GM21447 (cell line): Measurements from ENCODE around the gene E2F1.
"Not testable (repeated sequence)": the region's sequence is repeated elsewhere in the genome, so short reads cannot be mapped to it uniquely, and the experiment has no call there.

Experiments
- ATAC-seq: cut with Tn5 transposase; IDR thresholded peaks from one replicate; pipeline ENCODE4 v1.9.1; 2021; ENCODE audit not compliant: unreplicated experiment

E2F1 gene

GRCh38 chr20:33659341-33660034 lies 26.7 kb downstream of the E2F1 start:
- no peak for ATAC-seq

DNA sequence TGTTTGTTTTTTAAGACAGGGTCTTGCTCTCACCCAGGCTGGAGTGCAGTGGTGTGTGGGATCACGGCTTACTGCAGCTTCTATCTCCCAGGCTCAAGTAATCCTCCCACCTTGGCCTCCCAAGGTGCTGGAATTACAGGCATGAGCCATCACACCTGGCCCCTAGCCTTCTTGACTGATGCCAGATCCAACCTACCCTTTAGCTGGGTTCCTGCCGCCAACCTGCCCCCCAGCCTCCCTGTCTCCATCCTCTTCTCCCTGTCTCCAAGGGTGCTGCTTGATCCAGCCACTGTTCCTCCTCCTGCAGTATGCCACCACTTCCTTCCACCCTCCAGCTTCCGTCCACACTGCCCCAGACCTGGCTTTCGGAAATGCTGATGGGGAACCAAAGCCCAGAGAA lies 27.3 kb downstream of the E2F1 start:
- no peak for ATAC-seq

DNA sequence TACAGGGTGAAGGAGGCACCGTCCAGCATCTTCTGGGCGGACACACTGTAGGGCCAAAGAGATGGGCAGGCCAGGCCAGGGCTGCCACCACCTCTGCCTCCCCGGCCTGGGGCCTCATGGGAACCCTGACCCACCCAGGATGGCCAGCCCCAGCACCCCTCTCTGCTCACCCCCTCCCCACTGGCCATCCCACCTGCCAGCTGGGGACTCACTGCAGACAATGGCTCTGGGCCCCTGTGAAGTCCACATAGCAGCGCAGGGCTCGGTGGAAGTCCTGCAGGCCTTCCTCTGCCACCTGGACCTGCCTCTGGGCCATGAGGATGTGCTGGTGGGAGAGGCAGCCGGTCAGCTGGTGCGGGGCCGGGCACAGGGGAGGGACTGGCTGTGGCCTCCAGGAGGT lies 27.7 kb downstream of the E2F1 start:
- ATAC-seq = no peak

DNA sequence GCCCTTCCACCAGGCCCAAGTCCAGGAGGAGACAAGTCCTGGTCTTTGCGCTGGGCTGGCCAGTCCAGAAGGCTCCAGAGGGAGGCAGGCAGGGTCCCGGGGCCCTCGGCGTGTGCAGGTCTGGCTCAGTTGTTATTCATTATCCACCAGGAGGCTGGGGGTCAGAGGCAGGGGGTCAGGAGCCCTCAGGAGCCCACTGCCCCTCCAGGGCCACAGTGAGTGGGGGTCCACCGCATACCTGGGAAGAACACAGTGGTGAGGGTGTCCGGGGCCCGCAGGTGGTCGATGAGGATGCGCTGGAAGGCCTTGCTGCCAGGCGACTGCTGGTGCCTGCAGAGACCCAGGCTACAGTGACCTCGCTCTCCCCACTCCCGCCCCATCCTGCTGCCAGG lies 28.5 kb downstream of the E2F1 start:
- no peak for ATAC-seq

GRCh38 chr20:33656783-33657703 lies 29.1 kb downstream of the E2F1 start:
- ATAC-seq = no peak

DNA sequence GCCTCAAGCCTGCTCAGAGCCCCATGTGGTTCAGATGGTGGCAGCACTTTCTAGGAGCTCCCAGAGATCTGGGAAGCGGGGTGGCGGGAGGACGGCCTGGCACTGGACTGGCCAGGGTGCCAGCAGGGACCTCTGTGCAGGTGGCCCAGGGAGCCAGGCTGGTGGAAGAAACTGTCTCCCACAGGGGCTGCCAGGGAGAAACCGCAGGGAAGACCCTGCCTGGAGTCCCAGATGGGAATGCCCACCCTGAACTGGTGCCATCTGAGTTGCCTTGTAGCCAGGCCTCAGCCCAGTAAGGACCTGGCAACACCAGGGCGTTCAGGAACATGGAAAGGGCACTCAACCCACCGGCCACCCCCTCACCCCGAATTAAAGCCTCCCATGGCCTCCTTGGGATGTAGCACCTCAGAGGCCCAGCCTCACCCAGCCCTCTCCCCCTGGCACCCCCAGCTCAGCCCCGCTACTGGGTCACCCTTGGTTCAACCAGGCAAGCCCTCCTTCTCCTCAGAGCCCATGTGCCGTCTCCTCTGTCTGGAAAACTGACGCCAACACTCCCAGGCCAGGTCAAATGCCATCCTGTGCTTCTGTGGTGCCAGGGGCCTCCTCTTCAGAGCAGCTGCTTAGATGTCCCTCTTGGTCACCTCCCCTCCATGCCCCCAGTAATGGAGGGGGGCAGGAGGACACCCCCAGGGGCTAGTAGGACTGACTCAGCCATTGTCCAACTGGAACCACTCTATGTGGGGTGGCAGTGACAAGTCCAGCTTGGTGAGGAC lies 30.0 kb downstream of the E2F1 start:
- ATAC-seq = no peak

- no peak for ATAC-seq
These were observed 31.0 kb downstream of the E2F1 start for GRCh38 chr20:33655164-33655563.

DNA sequence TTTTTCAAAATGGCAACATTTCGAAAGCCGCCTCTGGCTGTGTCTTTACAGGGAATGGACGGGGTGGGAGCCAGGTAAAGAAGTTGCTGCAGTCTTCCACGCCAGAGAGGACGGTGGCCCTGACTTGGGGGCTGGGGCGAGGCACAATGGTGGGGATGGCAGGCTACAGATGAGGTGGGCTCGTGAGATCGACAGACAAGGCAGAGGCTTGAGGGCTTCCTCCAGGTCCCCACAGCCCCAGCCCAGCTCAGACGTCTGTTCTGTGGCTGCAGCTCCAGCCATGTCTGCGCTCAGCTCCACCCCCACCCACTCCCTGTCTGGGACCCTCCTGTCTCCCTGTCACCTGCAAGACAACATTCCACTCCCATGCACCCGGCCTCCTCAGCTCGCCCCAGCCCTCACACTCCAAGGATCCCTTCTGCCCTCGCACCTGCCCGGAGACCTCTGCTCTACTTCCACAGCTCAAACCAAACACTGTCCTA lies 31.5 kb downstream of the E2F1 start:
- no peak for ATAC-seq

DNA sequence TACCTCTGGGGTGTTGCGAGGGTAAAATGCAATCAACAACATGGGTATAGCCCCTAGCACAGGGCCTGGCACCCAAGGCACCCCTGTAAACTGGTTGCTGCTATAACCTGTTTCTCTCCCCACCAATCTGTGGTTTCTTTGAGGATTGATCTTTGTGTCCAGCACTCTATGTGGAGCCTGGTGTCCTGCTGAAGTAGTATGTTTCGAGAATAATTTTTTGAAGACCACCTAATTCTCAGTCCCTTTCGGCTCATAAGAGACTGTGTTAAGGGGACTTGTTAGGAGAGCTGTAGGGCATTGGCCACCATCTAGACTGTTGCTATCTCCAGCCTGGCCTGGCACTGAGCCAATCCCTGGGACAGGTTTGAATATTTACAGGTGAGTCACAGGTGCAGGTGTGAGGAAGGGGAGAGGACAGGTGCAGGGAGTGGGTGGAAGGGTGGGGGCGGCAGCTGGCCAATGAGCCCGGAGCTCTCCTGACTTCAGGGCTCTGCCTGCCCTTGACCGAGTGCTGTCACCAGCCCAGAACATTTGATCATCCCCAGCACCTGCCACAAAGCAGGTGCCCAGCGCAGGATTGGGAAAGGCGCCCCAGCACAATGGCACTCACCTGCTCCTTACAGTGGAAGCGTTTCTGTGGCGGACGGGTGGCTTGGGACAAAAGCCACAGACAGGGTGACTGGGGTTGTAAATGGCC lies 32.1 kb downstream of the E2F1 start:
- ATAC-seq = no peak

- no peak for ATAC-seq
These were observed 32.8 kb downstream of the E2F1 start for GRCh38 chr20:33653218-33653899.

DNA sequence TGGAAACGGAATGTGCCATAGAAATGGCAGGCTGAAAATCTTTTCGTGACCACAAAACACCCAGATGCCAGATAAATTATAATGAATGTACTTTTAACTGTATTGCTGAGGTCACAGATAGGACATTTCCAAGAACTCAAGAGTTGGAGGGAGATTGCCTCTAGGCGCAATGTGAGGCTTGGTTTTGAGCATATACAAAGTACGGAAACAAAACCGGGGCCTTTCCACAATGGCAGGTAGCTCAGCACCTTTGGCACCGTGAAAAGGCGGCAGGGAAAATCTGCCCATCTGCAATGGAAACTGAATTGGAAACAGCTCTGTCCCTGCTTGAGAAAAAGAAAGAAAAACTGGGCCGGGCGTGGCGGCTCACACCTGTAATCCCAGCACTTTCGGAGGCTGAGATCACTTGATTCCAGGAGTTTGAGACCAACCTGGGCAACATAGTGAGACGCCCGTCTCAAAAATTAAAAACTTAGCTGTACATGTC lies 34.6 kb downstream of the E2F1 start:
- ATAC-seq = no peak

DNA sequence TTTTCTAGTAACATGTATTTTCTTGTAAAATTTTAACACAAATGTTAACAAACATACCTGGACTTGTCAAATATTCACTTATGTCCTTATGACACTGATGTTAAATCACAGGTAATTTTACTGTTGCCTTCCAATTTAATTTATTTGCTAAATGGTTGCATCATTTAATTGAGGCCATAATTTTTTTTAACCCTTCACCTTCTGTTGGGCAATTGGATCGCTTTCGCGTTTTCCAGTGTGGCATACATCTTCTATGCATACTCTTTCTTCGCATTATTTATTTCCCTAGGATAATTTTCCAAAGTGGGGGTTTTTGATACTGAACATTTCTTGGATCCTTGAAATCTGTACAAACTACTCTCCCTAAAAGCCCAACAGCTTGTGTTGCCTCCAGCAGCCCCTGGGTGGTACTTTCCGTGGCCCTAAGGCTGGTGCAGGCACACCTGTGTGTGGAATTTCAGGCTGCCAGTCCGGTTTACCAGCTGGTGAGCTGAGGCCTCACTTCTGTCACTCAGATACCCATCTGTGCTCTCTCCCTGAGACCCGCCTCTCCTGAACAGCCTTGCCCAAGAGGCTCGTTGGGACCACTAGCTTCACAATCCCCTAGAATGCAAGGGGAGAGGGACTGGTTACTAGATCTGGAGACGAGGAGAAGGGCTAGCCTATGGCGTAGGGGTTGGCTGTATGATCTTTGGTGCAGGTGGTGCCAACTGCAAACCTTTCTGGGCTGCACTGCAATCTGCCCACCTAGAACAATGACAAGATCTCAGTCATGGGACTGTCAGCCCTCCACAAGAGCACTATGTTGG lies 35.2 kb downstream of the E2F1 start:
- no peak for ATAC-seq

- no peak for ATAC-seq
These were observed 36.0 kb downstream of the E2F1 start for GRCh38 chr20:33650111-33650752.

DNA sequence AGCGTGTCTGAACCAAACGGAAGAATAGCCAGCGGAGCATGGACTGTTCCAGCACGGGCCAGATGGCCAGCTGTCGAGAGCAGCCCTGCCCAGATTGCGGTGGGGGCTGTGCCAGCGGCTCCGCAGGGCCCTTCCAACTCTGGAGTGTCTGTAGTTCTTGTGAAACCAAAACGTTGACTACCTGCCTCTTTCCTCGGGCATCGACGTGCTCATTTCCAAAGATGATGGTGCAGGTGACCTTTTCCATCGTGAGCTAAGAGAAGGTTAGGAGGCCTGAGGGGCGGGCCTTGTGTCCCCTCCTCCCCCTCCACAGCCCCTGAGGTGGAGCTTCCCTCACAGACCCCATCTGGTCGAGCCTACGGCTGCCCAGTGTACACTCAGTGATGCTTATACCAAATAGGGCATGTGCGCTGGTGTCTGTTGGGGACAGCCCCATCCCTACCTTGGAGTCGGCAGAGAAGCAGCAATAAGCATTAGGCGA lies 36.9 kb downstream of the E2F1 start:
- no peak for ATAC-seq

DNA sequence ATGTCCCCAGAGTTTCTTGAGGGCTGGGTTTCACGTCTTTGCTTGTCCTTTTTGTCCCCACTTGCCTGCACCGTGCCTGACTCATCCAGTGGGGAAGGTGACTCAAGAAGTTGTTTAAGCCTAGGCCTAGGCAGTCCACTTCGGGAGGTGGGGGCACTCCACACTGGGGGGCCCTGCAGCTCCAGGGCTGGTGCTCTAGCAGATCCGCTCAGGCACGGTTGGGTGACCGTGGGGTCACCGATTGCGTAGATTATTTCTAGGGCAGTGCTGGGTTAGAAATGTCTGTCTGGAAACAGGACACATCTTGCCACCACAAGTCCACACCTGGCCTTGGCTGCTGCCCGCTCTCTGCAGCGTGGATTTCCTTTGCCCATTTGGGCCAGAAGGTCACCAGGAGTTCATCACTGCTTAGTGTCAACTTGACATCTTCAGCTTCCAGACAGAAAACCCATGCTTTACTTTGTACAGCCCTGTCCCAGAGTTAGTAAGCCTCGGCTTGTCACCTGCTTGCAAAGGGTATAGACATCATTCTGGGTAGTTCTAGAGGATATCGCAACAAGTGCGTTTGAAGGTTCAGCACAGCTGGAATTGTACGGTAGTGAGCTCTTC lies 37.7 kb downstream of the E2F1 start:
- ATAC-seq = no peak

- peak; percentile 53 for ATAC-seq
These were observed 38.4 kb downstream of the E2F1 start for GRCh38 chr20:33647603-33648395.

DNA sequence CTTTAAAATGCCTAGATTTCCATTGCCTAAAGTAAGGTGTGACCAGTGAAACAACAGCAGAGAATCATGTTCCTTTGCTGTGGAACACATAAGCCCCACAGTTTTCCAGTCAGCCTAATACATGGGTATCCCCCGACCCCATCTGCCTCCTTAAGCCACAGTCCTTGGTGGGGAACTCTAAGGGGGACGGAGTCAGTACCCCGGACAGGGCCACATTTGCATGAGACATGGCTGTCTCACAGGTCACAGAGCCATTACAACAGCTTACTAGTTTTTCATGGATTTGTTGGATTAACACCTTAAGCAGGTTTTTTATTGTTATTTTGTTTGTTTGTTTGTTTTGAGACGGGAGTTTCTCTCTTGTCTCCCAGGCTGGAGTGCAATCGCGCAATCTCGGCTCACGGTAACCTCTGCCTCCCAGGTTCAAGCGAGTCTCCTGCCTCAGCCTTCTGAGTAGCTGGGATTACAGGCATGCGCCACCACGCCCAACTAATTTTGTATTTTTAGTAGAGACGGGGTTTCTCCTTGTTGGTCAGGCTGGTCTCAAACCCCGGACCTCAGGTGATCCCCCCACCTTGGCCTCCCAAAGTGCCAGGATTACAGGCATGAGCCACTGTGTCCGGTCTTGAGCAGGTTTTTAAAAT lies 39.1 kb downstream of the E2F1 start:
- ATAC-seq = not testable (repeated sequence)
